GM12873 (cell line): ENCODE measurements around the gene HIVEP2.

Source experiments
- TF ChIP-seq, protein P1 (sequence below): IDR thresholded peaks from 2 replicates; pipeline ENCODE4 v1.5.1; 2012; ENCODE audit warnings: low read depth, mild to moderate bottlenecking, moderate library complexity, low read length, control low read depth; ENCODE audit not compliant: insufficient read depth; ENCODE audit errors: missing control alignments

Gene HIVEP2

GRCh38 chr6:142927904-142928303 is 17.1 kb downstream of the HIVEP2 start:
- TF ChIP-seq, protein P1, sequence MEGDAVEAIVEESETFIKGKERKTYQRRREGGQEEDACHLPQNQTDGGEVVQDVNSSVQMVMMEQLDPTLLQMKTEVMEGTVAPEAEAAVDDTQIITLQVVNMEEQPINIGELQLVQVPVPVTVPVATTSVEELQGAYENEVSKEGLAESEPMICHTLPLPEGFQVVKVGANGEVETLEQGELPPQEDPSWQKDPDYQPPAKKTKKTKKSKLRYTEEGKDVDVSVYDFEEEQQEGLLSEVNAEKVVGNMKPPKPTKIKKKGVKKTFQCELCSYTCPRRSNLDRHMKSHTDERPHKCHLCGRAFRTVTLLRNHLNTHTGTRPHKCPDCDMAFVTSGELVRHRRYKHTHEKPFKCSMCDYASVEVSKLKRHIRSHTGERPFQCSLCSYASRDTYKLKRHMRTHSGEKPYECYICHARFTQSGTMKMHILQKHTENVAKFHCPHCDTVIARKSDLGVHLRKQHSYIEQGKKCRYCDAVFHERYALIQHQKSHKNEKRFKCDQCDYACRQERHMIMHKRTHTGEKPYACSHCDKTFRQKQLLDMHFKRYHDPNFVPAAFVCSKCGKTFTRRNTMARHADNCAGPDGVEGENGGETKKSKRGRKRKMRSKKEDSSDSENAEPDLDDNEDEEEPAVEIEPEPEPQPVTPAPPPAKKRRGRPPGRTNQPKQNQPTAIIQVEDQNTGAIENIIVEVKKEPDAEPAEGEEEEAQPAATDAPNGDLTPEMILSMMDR, result no peak

GRCh38 chr6:142927271-142927580 is 17.8 kb downstream of the HIVEP2 start:
- TF ChIP-seq, protein P1, result no peak

DNA sequence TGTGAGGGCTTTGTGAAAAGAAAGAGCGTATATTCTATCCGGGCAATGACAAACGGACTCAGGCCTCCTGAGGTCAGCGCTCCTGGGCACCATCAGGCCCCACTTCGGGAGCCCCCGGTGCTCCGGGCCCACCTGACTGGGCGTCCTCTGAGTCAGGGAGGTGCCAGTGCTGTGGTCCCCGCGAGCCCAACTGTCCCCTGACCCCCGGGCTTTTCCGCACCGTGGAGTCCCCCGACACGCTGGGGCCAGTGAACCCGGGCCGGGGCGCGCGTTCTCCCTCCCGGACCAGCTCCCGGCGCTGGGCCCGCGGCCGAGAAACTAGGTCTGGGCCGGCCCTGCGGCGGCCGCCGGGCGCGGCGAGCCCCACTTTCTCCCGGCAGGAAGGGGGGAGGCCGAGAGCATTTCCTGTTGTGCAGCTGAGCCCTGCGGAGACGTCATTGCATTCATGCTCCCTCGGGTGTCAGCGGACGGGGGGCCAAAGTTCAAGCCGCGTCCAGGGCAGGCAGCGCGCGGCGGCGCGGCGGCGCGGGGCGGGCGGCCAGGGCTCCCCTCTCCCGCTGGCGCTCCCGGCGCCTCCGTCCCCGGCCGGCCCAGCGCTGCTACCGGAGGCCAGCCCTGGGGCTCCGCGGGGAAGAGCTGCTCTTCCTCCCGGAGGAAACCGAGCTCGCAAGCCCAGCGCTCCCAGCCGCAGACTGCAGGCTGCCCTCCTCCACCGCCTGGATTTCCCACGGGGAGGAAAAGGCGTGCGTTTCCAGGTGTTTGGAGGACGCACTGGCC is 18.3 kb downstream of the HIVEP2 start:
- TF ChIP-seq, protein P1, result no peak

DNA sequence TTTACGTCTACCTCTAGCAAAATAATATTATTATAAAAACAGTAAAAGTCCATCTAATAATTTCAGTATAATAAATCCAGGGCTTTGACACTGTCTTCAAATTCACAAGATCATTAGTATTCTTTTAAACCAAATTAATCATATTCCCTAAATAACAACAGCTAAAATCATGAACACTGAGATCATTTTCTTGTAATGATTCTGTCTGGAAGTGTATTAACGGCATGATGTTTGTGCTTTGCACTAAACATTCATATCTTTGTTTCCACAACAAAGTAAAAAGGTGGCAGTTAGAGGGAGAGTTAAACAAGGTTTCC is 18.8 kb downstream of the HIVEP2 start:
- TF ChIP-seq, protein P1, result no peak

- TF ChIP-seq, protein P1, result no peak
Measured at GRCh38 chr6:142925575-142926110, 19.3 kb downstream of the HIVEP2 start.

- TF ChIP-seq, protein P1, result no peak
Measured at GRCh38 chr6:142918339-142919042, 26.5 kb downstream of the HIVEP2 start.

- TF ChIP-seq, protein P1, result no peak
Measured at GRCh38 chr6:142916881-142917280, 28.1 kb downstream of the HIVEP2 start.
